WTC11 (cell line): ENCODE data around the gene STARD9. TPM values are rescaled to one million over a fixed set of nuclear protein-coding genes. Genes with fewer than 3 reads are reported as not detected.
"Not testable (repeated sequence)": the region's sequence is repeated elsewhere in the genome, so short reads cannot be mapped to it uniquely, and the experiment has no call there.

Experiments
- ATAC-seq: fragments of 200-7000 bp; cut with Tn5 transposase; 2 replicates; pipeline ENCODE4 v1.10.0; 2021; ENCODE audit warnings: mild to moderate bottlenecking, moderate library complexity
- CTCF ChIA-PET: fragments of 300-600 bp; sonication (Branson Sonifier 250); formaldehyde crosslinking; loops from one replicate; lab custom pipeline; 2021; ENCODE audit warnings: antibody characterized with exemption; lab: Charles Lee
- POLR2A ChIA-PET: fragments of 350-600 bp; sonication (Branson Sonifier 250); formaldehyde crosslinking; loops from one replicate; lab custom pipeline; 2021; ENCODE audit warnings: antibody characterized with exemption; lab: Charles Lee
- DNase-seq: peaks from one replicate; pipeline ENCODE4 v3.0.0; 2021; ENCODE audit warnings: low spot score
- H3K27ac Mint-ChIP-seq: 2 replicates; pipeline ENCODE4 v1.8.0; 2021; ENCODE audit warnings: mixed read lengths
- H3K27me3 Mint-ChIP-seq: 2 replicates; pipeline ENCODE4 v1.8.0; 2021; ENCODE audit warnings: low read depth, mild to moderate bottlenecking, moderate library complexity, mixed read lengths
- H3K36me3 Mint-ChIP-seq: 2 replicates; pipeline ENCODE4 v1.8.0; 2021; ENCODE audit warnings: mixed read lengths
- H3K4me1 Mint-ChIP-seq: 2 replicates; pipeline ENCODE4 v1.8.0; 2022; ENCODE audit warnings: mixed read lengths
- H3K4me3 Mint-ChIP-seq: 2 replicates; pipeline ENCODE4 v1.8.0; 2021; ENCODE audit warnings: mild to moderate bottlenecking, moderate library complexity, mixed read lengths
- H3K9me3 Mint-ChIP-seq: 2 replicates; pipeline ENCODE4 v1.8.0; 2021; ENCODE audit warnings: mixed read lengths
- ATF1 ChIP-seq: sonication (generic); formaldehyde crosslinking; IDR thresholded peaks from 2 replicates; pipeline ENCODE4 v1.8.1; 2023; ENCODE audit warnings: mild to moderate bottlenecking, moderate library complexity, missing genetic modification reagents
- CREB1 ChIP-seq: sonication (generic); formaldehyde crosslinking; IDR thresholded peaks from 2 replicates; pipeline ENCODE4 v1.8.0; 2023; ENCODE audit warnings: mild to moderate bottlenecking, missing genetic modification reagents
- ESRRA ChIP-seq: sonication (generic); formaldehyde crosslinking; IDR thresholded peaks from 2 replicates; pipeline ENCODE4 v1.8.1; 2022; ENCODE audit warnings: mild to moderate bottlenecking, missing genetic modification reagents, borderline replicate concordance
- FOXK1 ChIP-seq: sonication (generic); formaldehyde crosslinking; IDR thresholded peaks from 2 replicates; pipeline ENCODE4 v1.8.0; 2022; ENCODE audit warnings: mild to moderate bottlenecking, moderate library complexity, missing genetic modification reagents
- NFE2L1 ChIP-seq: sonication (generic); formaldehyde crosslinking; IDR thresholded peaks from 2 replicates; pipeline ENCODE4 v1.8.1; 2023; ENCODE audit warnings: missing genetic modification reagents
- NR1H2 ChIP-seq: sonication (generic); formaldehyde crosslinking; IDR thresholded peaks from 2 replicates; pipeline ENCODE4 v1.9.0; 2021; ENCODE audit warnings: mild to moderate bottlenecking, moderate library complexity, missing genetic modification reagents
- SMAD4 ChIP-seq: sonication (generic); formaldehyde crosslinking; IDR thresholded peaks from 2 replicates; pipeline ENCODE4 v1.8.0; 2022; ENCODE audit warnings: mild to moderate bottlenecking, missing genetic modification reagents
- TCF7 ChIP-seq: sonication (generic); formaldehyde crosslinking; IDR thresholded peaks from 2 replicates; pipeline ENCODE4 v1.8.0; 2022; ENCODE audit warnings: mild to moderate bottlenecking, low read depth, missing genetic modification reagents, moderate library complexity
- ZNF121 ChIP-seq: sonication (generic); formaldehyde crosslinking; IDR thresholded peaks from 2 replicates; pipeline ENCODE4 v1.8.0; 2023; ENCODE audit warnings: missing genetic modification reagents
- ZNF138 ChIP-seq: sonication (generic); formaldehyde crosslinking; conservative IDR thresholded peaks from 2 replicates; pipeline ENCODE4 v1.8.1; 2022; ENCODE audit warnings: mild to moderate bottlenecking, moderate library complexity, missing genetic modification reagents
- ZNF263 ChIP-seq: sonication (generic); formaldehyde crosslinking; IDR thresholded peaks from 2 replicates; pipeline ENCODE4 v1.8.1; 2022; ENCODE audit warnings: low read depth, mild to moderate bottlenecking, moderate library complexity, missing genetic modification reagents
- ZNF317 ChIP-seq: sonication (generic); formaldehyde crosslinking; IDR thresholded peaks from 2 replicates; pipeline ENCODE4 v1.8.1; 2023; ENCODE audit warnings: low read depth, mild to moderate bottlenecking, moderate library complexity, missing genetic modification reagents, borderline replicate concordance
- ZNF423 ChIP-seq: fragments of 250-450 bp; sonication (Bioruptor Pico); IDR thresholded peaks from 2 replicates; pipeline ENCODE4 v2.1.2; 2022; ENCODE audit warnings: mild to moderate bottlenecking, moderate library complexity
- total RNA-seq: library from RNA; stranded (reverse); gene quantifications from 3 replicates; pipeline ENCODE4 v1.2.3, GENCODE V29; 2021
- TF ChIP-seq, protein P1 (sequence below): sonication (generic); formaldehyde crosslinking; conservative IDR thresholded peaks from 2 replicates; pipeline ENCODE4 v1.8.1; 2023; ENCODE audit warnings: mild to moderate bottlenecking, low read depth, missing genetic modification reagents, moderate library complexity
- TF ChIP-seq, protein P2 (sequence below): fragments of 250-450 bp; sonication (Bioruptor Pico); IDR thresholded peaks from 2 replicates; pipeline ENCODE4 v1.9.0; 2021; ENCODE audit warnings: mild to moderate bottlenecking
- TF ChIP-seq, protein P3 (sequence below): sonication (generic); formaldehyde crosslinking; IDR thresholded peaks from 2 replicates; pipeline ENCODE4 v1.8.1; 2023; ENCODE audit warnings: mild to moderate bottlenecking, missing genetic modification reagents
- TF ChIP-seq, protein P4 (sequence below): fragments of 250-450 bp; sonication (Bioruptor Pico); IDR thresholded peaks from 2 replicates; pipeline ENCODE4 v2.1.2; 2022; ENCODE audit warnings: mild to moderate bottlenecking, moderate library complexity
- TF ChIP-seq, protein P5 (sequence below): fragments of 250-450 bp; sonication (Bioruptor Pico); IDR thresholded peaks from 2 replicates; pipeline ENCODE4 v1.9.0; 2021; ENCODE audit warnings: moderate library complexity, mild to moderate bottlenecking, inconsistent platforms, borderline replicate concordance
- TF ChIP-seq, protein P6 (sequence below): sonication (generic); formaldehyde crosslinking; IDR thresholded peaks from 2 replicates; pipeline ENCODE4 v1.8.1; 2022; ENCODE audit warnings: mild to moderate bottlenecking, moderate library complexity, missing genetic modification reagents
- TF ChIP-seq, protein P7 (sequence below): fragments of 250-450 bp; sonication (Bioruptor Pico); IDR thresholded peaks from 2 replicates; pipeline ENCODE4 v1.9.0; 2021; ENCODE audit warnings: mild to moderate bottlenecking

Gene STARD9
- total RNA-seq, 1 experiment from 2014 or later: 5.7 TPM

DNA sequence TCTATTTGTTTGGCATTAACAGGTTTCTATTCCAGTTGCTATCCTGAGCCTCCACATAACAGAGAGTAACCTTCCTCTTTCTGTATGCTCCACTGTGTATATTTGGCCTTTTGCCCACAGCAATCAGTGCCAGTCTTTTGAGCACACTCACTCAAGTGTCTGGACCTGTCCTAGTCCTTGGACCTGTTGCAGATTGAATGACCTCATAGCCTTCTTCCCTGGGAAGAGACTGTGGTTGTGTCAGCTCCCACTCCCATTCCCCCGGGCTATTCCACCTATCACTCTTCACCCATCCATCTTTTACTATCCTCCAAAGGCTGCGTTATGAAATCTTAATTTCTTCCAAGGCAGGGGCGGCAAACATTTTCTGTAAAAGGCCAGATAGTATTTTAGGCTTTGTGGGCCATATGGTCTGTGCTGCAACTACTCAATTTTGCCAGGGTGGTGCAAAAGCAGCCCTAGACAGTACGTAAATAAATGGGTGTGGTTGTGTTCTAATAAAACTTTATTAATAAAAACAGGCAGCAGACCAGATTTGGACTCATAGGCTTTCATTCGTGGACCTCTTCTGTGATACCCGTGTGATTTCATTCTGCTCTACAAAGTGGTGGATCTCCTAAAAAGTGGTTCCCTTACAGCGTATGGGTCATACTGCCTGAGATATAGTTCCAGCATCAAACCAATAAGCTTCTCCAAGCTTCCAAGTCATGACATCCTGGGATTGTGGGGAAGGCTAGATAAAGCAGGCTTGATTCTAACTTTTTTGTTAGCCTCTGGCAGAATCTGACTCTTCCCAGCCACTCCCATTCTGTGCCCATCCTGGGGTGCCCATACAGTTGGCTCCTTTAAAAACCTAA lies 104.1 kb downstream of the STARD9 start (continued):
- no peak for TF ChIP-seq FOXK1 (CRISPR knock-in tag)
- TF ChIP-seq ZNF263 (CRISPR knock-in tag): no peak
- TF ChIP-seq, protein P1, sequence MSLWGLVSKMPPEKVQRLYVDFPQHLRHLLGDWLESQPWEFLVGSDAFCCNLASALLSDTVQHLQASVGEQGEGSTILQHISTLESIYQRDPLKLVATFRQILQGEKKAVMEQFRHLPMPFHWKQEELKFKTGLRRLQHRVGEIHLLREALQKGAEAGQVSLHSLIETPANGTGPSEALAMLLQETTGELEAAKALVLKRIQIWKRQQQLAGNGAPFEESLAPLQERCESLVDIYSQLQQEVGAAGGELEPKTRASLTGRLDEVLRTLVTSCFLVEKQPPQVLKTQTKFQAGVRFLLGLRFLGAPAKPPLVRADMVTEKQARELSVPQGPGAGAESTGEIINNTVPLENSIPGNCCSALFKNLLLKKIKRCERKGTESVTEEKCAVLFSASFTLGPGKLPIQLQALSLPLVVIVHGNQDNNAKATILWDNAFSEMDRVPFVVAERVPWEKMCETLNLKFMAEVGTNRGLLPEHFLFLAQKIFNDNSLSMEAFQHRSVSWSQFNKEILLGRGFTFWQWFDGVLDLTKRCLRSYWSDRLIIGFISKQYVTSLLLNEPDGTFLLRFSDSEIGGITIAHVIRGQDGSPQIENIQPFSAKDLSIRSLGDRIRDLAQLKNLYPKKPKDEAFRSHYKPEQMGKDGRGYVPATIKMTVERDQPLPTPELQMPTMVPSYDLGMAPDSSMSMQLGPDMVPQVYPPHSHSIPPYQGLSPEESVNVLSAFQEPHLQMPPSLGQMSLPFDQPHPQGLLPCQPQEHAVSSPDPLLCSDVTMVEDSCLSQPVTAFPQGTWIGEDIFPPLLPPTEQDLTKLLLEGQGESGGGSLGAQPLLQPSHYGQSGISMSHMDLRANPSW (CRISPR knock-in tag): no peak
- TF ChIP-seq, protein P2, sequence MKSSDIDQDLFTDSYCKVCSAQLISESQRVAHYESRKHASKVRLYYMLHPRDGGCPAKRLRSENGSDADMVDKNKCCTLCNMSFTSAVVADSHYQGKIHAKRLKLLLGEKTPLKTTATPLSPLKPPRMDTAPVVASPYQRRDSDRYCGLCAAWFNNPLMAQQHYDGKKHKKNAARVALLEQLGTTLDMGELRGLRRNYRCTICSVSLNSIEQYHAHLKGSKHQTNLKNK (CRISPR knock-in tag): no peak
- no peak for TF ChIP-seq TCF7 (CRISPR knock-in tag)
- TF ChIP-seq, protein P3, sequence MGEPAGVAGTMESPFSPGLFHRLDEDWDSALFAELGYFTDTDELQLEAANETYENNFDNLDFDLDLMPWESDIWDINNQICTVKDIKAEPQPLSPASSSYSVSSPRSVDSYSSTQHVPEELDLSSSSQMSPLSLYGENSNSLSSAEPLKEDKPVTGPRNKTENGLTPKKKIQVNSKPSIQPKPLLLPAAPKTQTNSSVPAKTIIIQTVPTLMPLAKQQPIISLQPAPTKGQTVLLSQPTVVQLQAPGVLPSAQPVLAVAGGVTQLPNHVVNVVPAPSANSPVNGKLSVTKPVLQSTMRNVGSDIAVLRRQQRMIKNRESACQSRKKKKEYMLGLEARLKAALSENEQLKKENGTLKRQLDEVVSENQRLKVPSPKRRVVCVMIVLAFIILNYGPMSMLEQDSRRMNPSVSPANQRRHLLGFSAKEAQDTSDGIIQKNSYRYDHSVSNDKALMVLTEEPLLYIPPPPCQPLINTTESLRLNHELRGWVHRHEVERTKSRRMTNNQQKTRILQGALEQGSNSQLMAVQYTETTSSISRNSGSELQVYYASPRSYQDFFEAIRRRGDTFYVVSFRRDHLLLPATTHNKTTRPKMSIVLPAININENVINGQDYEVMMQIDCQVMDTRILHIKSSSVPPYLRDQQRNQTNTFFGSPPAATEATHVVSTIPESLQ: no peak
- no peak for TF ChIP-seq ZNF317 (CRISPR knock-in tag)
- no peak for TF ChIP-seq ZNF423 (CRISPR knock-in tag)
- no peak for TF ChIP-seq ZNF121 (CRISPR knock-in tag)
- no peak for TF ChIP-seq SMAD4 (CRISPR knock-in tag)
- TF ChIP-seq, protein P4, sequence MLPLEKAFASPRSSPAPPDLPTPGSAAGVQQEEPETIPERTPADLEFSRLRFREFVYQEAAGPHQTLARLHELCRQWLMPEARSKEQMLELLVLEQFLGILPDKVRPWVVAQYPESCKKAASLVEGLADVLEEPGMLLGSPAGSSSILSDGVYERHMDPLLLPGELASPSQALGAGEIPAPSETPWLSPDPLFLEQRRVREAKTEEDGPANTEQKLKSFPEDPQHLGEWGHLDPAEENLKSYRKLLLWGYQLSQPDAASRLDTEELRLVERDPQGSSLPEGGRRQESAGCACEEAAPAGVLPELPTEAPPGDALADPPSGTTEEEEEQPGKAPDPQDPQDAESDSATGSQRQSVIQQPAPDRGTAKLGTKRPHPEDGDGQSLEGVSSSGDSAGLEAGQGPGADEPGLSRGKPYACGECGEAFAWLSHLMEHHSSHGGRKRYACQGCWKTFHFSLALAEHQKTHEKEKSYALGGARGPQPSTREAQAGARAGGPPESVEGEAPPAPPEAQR (CRISPR knock-in tag): no peak
- no peak for TF ChIP-seq ESRRA

DNA sequence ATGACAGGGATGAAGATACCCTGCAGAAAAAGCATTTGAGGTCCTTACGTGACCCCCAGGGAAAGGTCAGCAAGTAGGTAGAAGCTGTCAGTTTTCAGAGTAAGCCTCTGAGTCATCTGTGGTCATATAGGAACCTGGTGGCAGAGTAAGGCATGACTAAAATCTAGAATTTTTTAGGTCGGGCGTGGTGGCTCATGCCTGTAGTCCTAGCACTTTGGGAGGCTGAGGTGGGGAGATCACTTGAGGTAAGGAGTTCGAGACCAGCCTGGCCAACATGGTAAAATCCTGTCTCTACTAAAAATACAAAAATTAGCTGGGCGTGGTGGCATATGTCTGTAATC lies 104.7 kb downstream of the STARD9 start:
- H3K36me3 Mint-ChIP-seq, H3K4me3 Mint-ChIP-seq, DNase-seq, H3K4me1 Mint-ChIP-seq, POLR2A ChIA-PET, H3K9me3 Mint-ChIP-seq, ATAC-seq, H3K27me3 Mint-ChIP-seq, H3K27ac Mint-ChIP-seq: not testable (repeated sequence)
- CTCF ChIA-PET: interaction anchor here (1.5 kb wide), 1 partner anchor 121 kb away, joined by 3 read pairs; no protein-coding TSS in a partner anchor

DNA sequence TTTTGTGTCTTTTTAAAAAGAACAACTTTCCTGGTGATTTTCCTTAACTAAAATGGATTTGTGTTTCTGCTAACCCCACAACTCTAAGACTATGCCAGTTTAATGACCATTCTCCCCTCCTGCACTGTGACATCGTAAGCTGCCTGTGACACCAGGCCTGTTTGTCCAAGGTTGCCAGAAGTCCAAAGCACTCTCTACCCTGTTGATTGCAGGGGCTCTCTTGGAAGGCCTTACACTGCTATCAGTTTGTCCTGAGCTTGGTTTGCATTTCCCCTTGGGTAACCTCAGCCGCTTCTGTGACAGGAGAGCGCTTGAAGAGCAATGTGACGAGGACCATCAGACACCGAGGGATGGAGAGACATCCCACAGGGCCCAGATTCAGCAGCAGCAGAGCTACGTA lies 105.7 kb downstream of the STARD9 start:
- ChIA-PET CTCF (interaction anchor here (1.5 kb wide), 1 partner anchor 120 kb away, joined by 3 read pairs; no protein-coding TSS in a partner anchor), POLR2A (no interaction called here)
- no peak for ATAC-seq
- H3K27me3 Mint-ChIP-seq: no peaks in the 10 kb centered on the region
- H3K4me1 Mint-ChIP-seq: no peaks in the 10 kb centered on the region
- H3K4me3 Mint-ChIP-seq: no peak overlapping the region
- H3K36me3 Mint-ChIP-seq: peaks cover 7% of the 10 kb centered on the region; the same call in 1 of the 2 replicates
- DNase-seq: no peak
- no peak overlapping the region for H3K27ac Mint-ChIP-seq
- H3K9me3 Mint-ChIP-seq: no peaks in the 10 kb centered on the region
- TF ChIP-seq, protein P5, sequence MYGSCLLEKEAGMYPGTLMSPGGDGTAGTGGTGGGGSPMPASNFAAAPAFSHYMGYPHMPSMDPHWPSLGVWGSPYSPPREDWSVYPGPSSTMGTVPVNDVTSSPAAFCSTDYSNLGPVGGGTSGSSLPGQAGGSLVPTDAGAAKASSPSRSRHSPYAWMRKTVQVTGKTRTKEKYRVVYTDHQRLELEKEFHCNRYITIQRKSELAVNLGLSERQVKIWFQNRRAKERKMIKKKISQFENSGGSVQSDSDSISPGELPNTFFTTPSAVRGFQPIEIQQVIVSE (CRISPR knock-in tag): no peak
- no peak for TF ChIP-seq NFE2L1 (CRISPR knock-in tag)
- no peak for TF ChIP-seq NR1H2
- TF ChIP-seq, protein P6, sequence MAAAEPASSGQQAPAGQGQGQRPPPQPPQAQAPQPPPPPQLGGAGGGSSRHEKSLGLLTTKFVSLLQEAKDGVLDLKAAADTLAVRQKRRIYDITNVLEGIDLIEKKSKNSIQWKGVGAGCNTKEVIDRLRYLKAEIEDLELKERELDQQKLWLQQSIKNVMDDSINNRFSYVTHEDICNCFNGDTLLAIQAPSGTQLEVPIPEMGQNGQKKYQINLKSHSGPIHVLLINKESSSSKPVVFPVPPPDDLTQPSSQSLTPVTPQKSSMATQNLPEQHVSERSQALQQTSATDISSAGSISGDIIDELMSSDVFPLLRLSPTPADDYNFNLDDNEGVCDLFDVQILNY: no peak
- TF ChIP-seq, protein P7, sequence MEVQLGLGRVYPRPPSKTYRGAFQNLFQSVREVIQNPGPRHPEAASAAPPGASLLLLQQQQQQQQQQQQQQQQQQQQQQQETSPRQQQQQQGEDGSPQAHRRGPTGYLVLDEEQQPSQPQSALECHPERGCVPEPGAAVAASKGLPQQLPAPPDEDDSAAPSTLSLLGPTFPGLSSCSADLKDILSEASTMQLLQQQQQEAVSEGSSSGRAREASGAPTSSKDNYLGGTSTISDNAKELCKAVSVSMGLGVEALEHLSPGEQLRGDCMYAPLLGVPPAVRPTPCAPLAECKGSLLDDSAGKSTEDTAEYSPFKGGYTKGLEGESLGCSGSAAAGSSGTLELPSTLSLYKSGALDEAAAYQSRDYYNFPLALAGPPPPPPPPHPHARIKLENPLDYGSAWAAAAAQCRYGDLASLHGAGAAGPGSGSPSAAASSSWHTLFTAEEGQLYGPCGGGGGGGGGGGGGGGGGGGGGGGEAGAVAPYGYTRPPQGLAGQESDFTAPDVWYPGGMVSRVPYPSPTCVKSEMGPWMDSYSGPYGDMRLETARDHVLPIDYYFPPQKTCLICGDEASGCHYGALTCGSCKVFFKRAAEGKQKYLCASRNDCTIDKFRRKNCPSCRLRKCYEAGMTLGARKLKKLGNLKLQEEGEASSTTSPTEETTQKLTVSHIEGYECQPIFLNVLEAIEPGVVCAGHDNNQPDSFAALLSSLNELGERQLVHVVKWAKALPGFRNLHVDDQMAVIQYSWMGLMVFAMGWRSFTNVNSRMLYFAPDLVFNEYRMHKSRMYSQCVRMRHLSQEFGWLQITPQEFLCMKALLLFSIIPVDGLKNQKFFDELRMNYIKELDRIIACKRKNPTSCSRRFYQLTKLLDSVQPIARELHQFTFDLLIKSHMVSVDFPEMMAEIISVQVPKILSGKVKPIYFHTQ (CRISPR knock-in tag): no peak
- no peak for TF ChIP-seq ZNF138 (CRISPR knock-in tag)
- TF ChIP-seq FOXK1 (CRISPR knock-in tag): no peak
- TF ChIP-seq CREB1 (CRISPR knock-in tag): no peak
- TF ChIP-seq ATF1 (CRISPR knock-in tag): no peak
